ENCODE results near the gene UBE3B. TPM values are rescaled to one million over a fixed set of nuclear protein-coding genes. Genes with fewer than 3 reads are reported as not detected.

The UBE3B gene
- total and polyA plus RNA-seq, 2 donors (not counting 1 experiment from before 2014, with no cell fraction given) = 27.2 to 52.1 TPM

- 95% methylated on average over 3 of the region's 4 CpGs for WGBS (ENCODE audit: insufficient coverage)
- CTCF ChIA-PET = no interaction called here
Measured at GRCh38 chr12:109541413-109541726, 63.9 kb downstream of the UBE3B start.

DNA sequence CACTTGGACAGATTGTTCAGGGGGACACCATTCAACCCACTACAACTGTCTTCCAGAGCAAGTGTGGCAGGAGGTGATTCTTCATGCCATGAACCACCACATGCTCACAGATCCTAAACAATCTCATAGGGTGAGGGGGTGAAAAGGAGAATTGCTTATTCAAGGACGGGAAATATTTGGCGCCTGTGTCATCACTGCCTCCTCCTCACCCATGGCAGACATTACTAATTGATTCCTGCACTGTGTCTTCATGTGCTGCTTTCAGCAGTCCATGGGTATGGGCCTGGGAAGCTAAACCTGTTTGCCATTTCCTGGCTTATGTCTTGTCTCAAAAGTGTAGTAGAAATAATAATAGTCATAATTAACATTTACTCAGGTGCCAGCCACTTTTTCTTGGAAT is 64.6 kb downstream of the UBE3B start:
- no peaks in the 10 kb centered on the region for H3K36me3 ChIP-seq (replicated peaks in 1 of 2; ENCODE audit: control extremely low read depth in 1 of 2, control insufficient read depth in 1 of 2, extremely low read depth in 1 of 2, insufficient read depth in 2 of 2, low read length in 1 of 2)
- ATAC-seq (ENCODE audit: low read depth) = no peak
- H3K4me2 ChIP-seq (replicated peaks; ENCODE audit: low read depth, low read length, poor library complexity, severe bottlenecking) = no peak overlapping the region
- H3K79me2 ChIP-seq (ENCODE audit: control insufficient read depth, insufficient read depth, low read length) = no peaks in the 10 kb centered on the region
- POLR2A ChIA-PET = no interaction called here
- TF ChIP-seq CTCF (IDR thresholded peaks at IDR 0.05) = no peak
- no peak for TF ChIP-seq EZH2 (IDR thresholded peaks at IDR 0.05; ENCODE audit: borderline replicate concordance, insufficient read depth, low read depth, low read length, poor library complexity, severe bottlenecking)
- H4K20me1 ChIP-seq (ENCODE audit: control insufficient read depth, insufficient read depth, low read length, poor library complexity, severe bottlenecking) = no peaks in the 10 kb centered on the region
- H3K4me3 Mint-ChIP-seq = no peak overlapping the region
- H3K27me3 Mint-ChIP-seq = peaks cover under 1% of the 10 kb centered on the region
- CTCF ChIA-PET = no interaction called here
- DNase-seq = no peak
- no CpG with 5 or more reads among the region's 2 CpGs for WGBS (ENCODE audit: insufficient coverage)
- no peak overlapping the region for H2AFZ ChIP-seq (ENCODE audit: insufficient read depth, low read depth, low read length, poor library complexity, severe bottlenecking)
- intact Hi-C loops (cut with micrococcal nuclease) = no loop called here
- no peaks in the 10 kb centered on the region for H3K4me1 ChIP-seq (ENCODE audit: control insufficient read depth in 2 of 2, insufficient read depth in 2 of 2, low read length in 2 of 2)
- no peak overlapping the region for H3K9ac ChIP-seq (ENCODE audit: low read length)
- H3K4me3 ChIP-seq (ENCODE audit: control extremely low read depth in 1 of 5, extremely low read depth in 1 of 5, insufficient read depth in 1 of 5, low read depth in 2 of 5, low read length in 4 of 5) = no peak overlapping the region
- no peaks in the 10 kb centered on the region for H3K9me3 ChIP-seq (ENCODE audit: control extremely low read depth in 1 of 3, control insufficient read depth in 2 of 3, insufficient read depth in 1 of 3, low read length in 2 of 3)
- H3K4me1 Mint-ChIP-seq = no peaks in the 10 kb centered on the region
- no peak overlapping the region for H3K27ac ChIP-seq (ENCODE audit: low read length in 2 of 2)
- no peaks in the 10 kb centered on the region for H3K27me3 ChIP-seq (replicated peaks in 1 of 4; ENCODE audit: control extremely low read depth in 1 of 4, control insufficient read depth in 3 of 4, insufficient read depth in 4 of 4, low read length in 3 of 4)
- H3K9me3 Mint-ChIP-seq (ENCODE audit: insufficient read depth) = no peaks in the 10 kb centered on the region
- no peak overlapping the region for H3K27ac Mint-ChIP-seq

More at GRCh38 chr12:109541413-109541726, 63.9 kb downstream of the UBE3B start:
- Mint-ChIP-seq H3K27me3 (no peaks in the 10 kb centered on the region), H3K9me3 (ENCODE audit: insufficient read depth) (no peaks in the 10 kb centered on the region), H3K27ac (no peak overlapping the region), H3K4me3 (no peak overlapping the region), H3K4me1 (no peaks in the 10 kb centered on the region)
- DNase-seq (no peak), ATAC-seq (ENCODE audit: low read depth) (no peak)
- no peak overlapping the region for H3K4me2 ChIP-seq (replicated peaks; ENCODE audit: low read depth, low read length, poor library complexity, severe bottlenecking)
- H3K4me3 ChIP-seq (ENCODE audit: control extremely low read depth in 1 of 5, extremely low read depth in 1 of 5, insufficient read depth in 1 of 5, low read depth in 2 of 5, low read length in 4 of 5) = no peak overlapping the region
- H3K9ac ChIP-seq (ENCODE audit: low read length) = no peak overlapping the region
- no peaks in the 10 kb centered on the region for H3K27me3 ChIP-seq (replicated peaks in 1 of 4; ENCODE audit: control extremely low read depth in 1 of 4, control insufficient read depth in 3 of 4, insufficient read depth in 4 of 4, low read length in 3 of 4)
- TF ChIP-seq CTCF (IDR thresholded peaks at IDR 0.05) (no peak), EZH2 (IDR thresholded peaks at IDR 0.05; ENCODE audit: borderline replicate concordance, insufficient read depth, low read depth, low read length, poor library complexity, severe bottlenecking) (no peak)
- H2AFZ ChIP-seq (ENCODE audit: insufficient read depth, low read depth, low read length, poor library complexity, severe bottlenecking) = no peak overlapping the region
- H3K79me2 ChIP-seq (ENCODE audit: control insufficient read depth, insufficient read depth, low read length) = no peaks in the 10 kb centered on the region
- H3K9me3 ChIP-seq (ENCODE audit: control extremely low read depth in 1 of 3, control insufficient read depth in 2 of 3, insufficient read depth in 1 of 3, low read length in 2 of 3) = no peaks in the 10 kb centered on the region
- H3K27ac ChIP-seq (ENCODE audit: low read length in 2 of 2) = no peak overlapping the region
- intact Hi-C loops (cut with micrococcal nuclease) = no loop called here
- no peaks in the 10 kb centered on the region for H4K20me1 ChIP-seq (ENCODE audit: control insufficient read depth, insufficient read depth, low read length, poor library complexity, severe bottlenecking)
- H3K4me1 ChIP-seq (ENCODE audit: control insufficient read depth in 2 of 2, insufficient read depth in 2 of 2, low read length in 2 of 2) = no peaks in the 10 kb centered on the region
- POLR2A ChIA-PET = no interaction called here
- peaks cover 0 to 2% of the 10 kb centered on the region in 2 experiments for H3K36me3 ChIP-seq (replicated peaks in 1 of 2; ENCODE audit: control extremely low read depth in 1 of 2, control insufficient read depth in 1 of 2, extremely low read depth in 1 of 2, insufficient read depth in 2 of 2, low read length in 1 of 2)

Data from B cell (primary cell).